ENCODE results near the gene FNDC3A.

- TF ChIP-seq EZH2 (IDR thresholded peaks at IDR 0.05; ENCODE audit: insufficient read depth, poor library complexity, severe bottlenecking) (no peak), EZH2phosphoT487 (IDR thresholded peaks at IDR 0.05; ENCODE audit: insufficient read depth, low read depth) (no peak)
Measured at GRCh38 chr13:48983331-48983730, 7.6 kb downstream of the FNDC3A start.
